ENCODE data around the gene CXCL12.

Gene CXCL12

DNA sequence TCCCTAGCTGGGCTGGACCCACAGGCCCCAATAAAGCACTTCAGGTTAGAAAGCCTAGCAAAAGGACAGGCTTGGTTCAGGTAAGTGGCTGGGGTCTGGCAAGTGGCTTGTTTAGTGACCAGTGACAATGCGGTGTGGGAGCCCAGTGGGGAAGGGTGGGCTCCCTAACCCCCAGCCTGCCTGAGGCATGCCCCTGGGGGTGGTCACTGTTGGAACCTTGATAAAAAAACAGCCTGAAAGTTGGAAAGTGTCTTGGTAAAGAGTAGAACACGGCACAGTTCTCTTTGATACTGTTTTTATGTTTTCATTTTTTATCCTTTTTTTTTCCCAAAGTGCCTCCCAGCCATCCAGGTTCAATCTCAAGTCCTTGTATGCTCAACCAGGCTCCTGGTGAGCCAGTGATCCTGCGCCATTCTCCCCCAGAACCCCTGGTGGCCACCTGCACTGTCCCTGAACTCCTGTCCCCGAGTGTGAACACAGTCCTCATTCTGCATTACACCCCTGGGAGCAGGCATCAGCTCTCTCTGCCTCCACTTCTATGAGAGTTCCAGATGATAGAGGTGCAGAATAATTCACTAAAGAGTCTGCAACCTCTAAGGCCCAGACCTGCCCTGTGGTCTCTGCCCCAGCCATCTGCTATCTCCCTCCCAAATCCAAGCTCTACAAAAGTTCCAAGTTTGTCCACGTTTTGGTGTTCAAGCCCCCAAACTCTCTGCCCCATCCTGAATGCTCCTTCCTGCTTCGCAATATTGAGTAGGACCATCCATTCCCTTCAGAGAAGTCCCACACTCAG is 15.0 kb upstream of the CXCL12 start:
- no peak for DNase-seq (ENCODE audit: low read depth)

DNA sequence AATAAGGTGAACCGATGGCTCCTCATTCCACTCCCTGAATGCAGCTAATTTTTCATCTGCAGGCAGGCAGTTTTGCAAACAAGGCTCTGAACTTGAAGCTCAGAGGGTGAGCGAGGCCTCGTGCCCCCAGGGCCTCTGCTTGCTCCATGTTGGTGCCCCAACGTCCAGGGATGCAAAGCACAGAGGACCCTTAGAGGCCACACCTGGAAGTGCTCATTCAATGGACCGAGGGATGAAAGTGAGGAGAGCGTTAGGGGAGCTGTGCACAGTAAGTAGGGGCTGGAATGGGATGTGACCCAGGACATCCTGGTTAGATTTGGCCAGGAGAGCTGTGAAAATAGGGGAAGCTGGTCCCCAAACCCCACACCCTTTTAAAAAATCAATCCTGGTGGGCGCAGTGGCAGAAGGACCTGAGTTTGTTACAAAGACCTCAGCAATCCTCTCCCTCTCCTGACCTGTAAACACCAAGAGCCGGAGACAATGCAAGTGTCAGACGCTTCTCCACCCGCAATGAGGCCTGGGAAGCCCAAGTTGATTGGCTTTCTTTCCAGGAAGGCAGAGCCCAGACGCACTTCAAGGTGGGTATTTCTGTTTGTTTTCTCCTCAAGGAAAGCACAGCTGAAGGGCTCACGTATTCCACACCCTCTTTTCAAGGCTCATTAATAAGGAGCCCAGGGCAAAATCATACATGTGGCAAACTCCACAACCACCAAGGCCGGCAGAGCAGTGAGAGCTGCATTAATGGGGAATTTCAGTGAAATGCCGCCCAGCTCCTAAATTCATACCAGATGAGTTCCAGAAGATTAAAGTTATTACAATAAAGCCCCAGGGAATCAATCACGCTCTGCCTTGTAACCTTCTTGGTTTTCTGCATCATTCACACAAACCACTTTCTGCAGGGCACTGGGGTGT is 14.1 kb upstream of the CXCL12 start:
- DNase-seq (ENCODE audit: low read depth): no peak

DNA sequence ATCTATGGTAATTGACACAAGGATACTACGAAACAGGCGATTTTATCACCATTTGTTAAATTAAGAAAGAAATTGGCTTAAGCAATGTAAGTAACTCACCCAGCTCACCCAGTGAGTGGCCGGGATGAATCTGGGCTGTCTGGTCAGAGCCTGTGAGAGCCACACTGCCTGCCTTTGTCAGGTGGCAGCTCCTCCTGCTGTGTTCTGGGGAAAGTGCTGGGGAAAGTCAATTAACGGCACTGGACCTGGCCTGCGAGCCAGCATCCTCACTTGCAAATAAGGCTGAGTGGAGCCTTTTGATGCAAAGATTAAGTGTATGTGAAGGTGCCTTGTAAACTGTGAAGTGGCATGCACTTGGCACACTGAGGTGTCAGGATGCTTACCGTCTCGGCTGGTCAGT is 13.4 kb upstream of the CXCL12 start:
- no peak for DNase-seq (ENCODE audit: low read depth)

DNA sequence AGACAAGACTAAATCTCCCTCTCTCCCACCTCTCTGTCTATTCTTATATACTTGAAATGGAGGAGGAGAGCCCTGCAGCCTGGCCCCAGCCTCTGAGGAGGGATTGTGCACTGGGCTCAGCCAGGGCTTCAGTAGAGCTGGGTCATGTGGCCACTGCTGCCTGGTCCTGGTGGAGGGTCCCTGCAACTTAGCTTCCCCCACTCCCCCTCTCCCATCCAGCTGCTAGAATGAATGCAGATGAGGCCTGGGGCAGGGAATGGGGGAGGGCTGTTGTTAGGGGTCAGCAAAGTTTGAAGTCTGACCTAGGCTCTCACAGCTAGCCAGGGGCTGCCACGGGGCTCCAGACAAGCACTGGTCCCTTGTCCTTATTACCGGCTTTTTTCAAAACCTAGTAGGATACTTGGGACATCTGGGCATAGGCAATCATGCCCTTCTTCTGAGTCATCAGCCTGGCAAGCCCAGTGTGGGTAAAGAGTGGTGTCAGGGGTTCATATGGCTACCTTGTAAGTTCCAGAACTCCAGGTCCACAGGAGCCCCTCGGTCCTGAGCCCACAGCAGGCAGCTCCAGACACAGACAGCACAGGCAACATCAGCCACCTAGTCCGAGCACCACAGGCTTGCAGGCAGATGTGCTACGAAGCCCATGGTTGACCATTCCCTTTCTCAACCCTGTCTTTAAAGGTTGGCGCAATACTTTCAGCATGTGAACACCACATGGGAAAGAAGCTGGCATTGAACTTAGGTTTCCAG is 12.8 kb upstream of the CXCL12 start:
- DNase-seq (ENCODE audit: low read depth): no peak

DNA sequence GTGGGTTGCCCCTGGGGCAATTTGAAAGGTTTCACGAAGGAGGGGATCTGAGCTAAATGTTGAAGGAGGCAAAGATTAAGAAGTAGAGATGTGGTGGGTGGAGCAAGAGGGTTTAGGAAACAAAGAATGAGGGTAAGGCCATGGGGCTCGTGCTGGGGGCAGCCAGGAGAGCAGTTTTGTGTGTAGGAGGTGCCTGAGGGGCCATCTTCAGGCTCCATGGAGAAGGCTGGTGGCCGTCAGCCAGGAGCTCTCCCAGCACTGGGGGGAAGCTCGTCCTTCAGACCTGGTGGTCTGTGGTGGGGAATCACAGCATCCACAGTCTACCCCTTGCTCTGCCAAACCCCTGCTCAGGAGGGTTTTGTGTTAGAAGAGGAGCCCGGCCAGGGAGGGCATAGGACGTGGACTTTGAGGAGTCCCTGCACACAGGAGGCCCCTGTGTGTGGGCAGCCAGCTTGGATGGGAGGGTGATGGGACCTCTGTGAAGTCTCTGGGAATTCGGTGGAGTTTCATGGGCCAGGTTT is 11.8 kb upstream of the CXCL12 start:
- DNase-seq (ENCODE audit: low read depth): no peak

DNA sequence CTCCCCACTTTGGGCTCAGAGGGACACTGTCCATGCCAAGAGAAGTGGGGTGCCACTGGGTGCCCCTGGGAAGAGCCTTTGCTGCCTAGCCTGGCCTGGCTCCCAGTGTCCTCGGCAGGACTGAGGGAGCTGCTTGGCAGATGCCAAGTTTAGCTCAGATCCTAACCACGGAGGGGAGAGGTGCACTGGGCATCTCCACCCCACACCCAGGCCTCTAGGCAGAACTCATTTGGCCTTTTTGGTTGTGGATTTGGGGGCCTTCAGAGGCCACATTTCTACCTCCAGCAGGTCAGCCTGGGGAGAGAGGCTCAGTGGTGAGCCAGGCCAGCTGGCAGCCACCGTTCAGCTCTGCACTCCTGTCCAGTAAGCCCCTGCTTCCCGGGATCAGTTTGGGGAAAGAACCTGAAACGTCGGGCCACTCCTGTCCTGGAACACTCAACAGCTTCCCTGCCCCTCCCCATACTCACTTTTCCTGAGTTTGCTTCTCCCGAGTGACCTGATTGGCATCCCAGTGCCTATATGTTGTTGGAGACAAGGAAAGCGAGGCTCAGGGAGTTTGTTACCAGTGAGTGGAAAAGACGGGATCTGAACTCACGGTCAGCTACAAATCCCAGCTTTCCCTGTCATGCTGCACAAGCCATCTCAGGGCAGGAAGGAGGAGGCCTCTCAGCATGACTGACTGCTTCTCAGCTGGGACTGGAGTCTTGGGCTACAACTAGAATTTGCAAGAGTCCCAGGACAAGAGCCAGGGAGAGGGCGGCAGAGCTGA is 11.2 kb upstream of the CXCL12 start:
- DNase-seq (ENCODE audit: low read depth): no peak

DNA sequence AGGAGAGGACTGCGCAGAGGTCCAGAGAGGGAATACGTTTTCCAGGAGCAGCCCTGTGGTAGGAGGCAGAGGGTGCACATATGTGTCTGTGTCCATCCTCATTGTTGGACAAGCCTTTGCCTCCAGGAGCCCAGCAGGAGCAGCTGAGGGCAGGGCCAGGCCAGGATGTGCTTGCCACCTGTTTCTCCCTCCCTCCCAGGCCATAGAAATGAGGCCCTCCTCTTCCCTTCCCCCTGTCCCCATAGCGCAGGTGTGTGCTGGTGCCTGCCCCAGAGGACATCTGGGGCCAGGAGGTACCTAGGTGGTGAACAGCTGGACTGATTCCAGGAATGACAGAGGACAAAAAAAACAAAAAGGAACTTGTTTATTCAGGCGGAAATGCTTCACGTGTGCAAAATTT is 10.5 kb upstream of the CXCL12 start:
- DNase-seq (ENCODE audit: low read depth): no peak

DNA sequence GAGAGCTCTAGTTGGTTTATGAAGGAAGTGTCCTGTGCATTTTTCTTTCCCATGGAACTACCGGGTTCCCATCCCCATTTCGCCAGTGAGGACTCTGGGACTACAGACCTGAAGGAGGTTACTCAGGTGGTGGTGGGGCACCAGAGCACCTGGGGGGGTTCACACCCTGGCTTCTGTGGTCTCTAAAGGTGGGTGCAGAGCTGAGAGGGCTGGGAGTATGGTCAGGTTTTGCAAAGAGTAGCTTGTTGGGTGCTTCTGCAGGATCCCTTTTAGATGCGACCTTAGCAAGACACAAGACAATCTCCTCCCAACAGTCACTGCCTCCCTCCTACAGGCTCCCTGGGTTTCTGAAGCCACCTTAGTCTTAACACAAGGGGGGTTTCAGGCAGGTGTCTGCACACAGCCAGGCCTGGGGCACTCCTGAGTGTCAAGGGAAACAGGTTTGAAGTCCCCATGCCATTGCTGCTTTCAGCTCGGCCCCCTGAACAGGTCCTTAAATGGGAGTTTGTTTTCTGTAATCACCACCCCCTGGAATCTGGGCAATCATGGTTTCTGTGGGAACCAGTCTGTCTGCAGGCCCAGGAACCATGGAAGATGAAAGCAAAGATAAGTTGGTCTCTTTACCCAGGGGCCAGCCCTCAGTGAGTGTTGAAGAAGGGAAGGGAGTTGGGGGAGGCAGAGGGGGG is 9.9 kb upstream of the CXCL12 start:
- DNase-seq (ENCODE audit: low read depth): no peak

DNA sequence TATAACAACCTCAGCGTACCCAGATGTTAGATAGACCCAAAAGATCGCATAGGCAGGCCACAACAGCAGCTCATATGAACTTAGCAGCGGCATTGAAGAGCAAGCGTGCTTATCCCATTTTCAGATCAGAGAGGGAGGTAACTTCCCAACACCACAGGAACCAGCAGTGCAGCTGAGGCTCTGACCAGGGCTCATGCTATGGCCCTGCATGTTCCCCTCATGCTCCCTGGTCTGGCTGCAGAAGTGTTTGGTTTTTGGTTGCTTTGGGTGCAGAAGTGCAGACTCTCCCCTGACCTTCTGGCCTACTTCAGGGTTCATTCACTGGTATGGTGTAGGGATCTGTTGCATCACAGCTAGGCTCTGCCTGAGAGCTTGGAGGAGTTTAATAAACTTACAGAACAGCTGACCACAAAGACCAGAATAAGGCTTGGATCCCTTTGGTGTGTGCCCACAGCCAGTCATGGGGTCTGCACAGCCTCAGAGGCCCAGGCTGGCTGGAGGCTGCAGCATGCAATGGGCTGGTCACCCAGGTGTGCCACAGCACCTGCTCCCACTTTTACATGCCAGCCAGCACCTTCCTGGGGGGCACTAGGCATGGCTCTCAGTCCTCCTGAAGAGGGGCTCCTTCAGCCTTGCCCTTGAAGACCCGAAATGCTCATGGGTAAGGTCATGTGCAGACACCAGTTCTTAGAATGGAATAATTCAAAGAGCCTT is 9.1 kb upstream of the CXCL12 start:
- no peak for DNase-seq (ENCODE audit: low read depth)

DNA sequence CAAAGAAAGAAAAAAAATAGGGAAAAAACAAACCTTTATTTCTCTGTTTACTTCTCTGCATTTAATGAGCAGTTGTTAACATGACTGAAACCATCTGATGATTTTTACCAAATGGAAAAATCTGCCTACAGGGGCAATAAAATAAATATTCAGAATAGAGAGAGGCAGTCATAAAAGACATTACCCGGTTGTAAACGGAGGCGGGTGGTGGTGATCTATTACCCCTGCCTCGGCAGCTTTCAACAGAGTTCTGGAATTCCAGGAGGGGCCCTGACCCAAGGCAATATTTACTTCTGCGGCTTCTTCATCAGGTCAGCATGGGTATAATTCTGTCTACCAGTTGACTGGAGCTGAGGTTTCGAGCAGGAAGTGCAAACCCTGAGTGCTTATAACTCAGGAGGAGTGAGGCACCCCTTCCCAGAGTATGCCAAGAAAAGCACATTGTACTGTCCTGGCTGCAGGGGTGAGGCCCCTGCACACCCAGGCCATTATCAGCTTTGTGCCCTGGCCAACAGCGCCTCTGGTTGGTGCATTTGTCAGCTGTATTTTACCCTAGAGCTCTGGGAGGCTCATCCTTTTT is 8.2 kb upstream of the CXCL12 start:
- DNase-seq (ENCODE audit: low read depth): no peak

DNA sequence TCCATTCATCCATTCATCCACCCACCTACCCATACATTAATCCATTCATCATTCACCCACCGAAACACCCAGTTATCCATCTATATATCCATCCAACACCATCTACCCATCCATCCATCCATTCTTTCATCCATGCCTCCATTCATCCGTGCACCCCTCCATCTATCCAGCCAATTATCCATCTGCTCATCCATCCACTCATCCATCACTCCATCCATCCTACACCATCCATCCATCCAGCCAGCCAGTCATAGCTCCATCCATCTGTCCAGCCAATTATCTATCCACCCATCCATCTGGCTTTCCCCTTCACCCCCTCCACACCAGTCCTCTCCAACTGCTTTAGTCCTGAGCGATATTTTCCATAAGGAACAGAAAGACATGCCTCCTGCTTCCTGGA is 7.5 kb upstream of the CXCL12 start:
- DNase-seq (ENCODE audit: low read depth): no peak

DNA sequence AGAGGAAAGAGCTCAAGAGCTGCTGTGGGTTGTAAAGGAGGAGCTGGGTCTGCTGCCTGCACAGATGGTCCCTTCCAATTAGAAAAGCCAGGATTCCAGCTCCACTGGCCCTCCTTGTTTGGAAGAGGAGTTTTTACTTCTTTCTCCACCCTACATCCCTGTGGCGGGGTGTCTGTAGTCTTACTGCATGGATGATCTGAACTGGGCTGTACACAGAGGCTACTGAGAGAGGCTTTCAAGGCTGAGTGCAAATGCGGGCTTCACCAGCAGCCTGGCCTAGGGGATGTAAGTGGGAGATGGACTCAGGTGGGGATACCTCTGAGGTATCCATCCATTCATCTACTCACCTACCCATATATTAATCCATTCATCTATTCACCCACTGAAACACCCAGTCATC is 7.1 kb upstream of the CXCL12 start:
- DNase-seq (ENCODE audit: low read depth): no peak

DNA sequence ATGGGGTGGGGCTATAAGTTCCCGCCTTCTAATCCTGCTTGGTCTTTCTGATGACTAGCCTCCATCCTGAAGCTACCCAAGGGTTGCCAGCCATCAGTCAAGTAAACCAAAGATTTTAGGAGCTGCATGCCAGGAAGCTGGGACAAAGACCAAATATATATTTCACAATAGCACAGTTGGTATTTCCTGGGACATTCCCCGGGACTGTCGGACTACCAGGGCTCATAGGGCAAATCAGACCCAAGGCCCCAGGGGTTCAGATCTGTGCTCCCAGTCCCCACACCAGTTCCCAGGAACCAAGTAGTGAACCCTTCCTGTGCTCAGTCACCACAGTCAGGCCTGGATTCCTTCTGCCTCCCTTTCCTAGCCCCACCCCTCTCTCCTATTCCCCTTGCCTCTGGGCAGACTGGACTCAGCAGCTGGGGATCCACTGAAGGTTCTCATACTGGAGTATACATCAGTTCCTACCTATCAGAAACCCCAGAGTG is 5.7 kb upstream of the CXCL12 start:
- DNase-seq (ENCODE audit: low read depth): no peak

DNA sequence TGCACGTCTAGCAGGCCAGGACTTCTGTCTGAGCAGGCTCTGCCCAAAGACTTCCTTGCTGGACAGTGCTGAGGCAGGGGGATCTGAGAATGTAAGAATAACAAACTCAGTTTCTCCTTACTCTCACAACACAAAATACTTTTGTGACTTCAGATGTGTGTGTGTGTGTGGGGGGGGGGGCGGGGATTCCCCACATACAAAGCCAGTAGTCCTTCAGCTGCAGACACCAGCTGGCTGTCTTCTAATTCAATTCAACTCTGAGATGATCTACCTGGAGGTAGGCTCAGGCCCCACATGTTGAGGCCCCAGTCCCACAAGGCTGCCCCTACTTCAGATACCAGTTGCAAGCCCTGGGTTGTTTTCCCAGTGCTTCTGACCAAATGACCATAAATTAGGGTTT is 4.7 kb upstream of the CXCL12 start:
- DNase-seq (ENCODE audit: low read depth): no peak

DNA sequence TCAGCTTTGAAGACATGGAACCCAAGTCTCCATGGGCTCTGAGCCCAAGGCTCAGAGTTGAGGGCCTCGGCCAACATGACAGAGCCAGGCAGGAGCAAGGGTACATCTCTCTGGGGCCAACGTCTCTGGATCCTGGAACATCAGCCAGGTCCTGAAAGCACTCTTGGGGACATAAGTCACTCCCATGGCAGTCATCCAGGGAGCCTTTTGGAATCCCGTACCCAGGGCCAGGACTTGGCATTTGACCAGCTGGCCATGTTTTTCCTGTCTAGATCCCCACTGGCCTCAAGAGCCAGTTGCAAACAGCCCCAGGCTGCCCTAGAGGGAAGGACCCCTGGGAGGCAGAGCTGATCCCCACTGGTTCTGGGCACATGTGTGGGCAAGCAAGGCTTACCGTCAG is 4.3 kb upstream of the CXCL12 start:
- DNase-seq (ENCODE audit: low read depth): no peak

DNA sequence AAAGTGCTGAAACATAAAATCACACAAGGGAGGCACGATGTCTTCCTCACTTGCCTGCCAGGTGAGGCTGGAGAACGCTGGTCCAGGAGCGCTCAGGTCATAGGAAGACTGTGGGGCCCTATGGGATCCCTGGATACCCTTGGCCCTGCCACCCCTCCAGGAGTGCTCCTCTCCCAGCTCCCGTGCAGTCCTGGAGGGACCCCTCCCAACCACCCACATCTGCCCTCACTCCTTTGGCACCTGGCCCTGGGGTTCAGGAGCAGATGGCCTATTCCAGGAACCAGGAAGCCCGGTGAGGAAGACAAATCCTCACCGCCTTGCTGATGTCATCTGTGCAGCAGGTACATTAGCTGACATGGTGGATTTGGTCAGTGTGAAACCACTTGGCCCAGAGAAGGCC is 3.7 kb upstream of the CXCL12 start:
- DNase-seq (ENCODE audit: low read depth): no peak

DNA sequence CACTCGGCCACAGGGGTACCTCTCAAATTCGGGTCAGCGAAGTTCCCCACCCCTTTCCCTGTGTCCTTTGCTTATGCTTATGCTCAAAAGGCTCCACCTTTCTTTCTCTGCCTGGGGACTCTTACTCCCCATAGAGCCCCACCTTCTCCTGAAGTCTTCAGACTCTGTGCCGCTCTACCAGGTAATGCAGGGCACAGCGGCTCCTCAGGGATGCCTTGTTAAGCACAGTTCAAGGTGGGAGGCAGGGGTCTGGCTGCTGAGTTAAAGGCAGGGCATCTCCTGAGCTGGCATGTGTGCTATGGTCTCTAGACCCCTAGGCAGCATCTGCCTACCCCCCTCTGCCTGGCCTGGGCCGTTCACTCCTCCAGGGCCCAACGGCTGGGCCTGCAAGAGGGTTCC is 3.0 kb upstream of the CXCL12 start:
- no peak for DNase-seq (ENCODE audit: low read depth)

DNA sequence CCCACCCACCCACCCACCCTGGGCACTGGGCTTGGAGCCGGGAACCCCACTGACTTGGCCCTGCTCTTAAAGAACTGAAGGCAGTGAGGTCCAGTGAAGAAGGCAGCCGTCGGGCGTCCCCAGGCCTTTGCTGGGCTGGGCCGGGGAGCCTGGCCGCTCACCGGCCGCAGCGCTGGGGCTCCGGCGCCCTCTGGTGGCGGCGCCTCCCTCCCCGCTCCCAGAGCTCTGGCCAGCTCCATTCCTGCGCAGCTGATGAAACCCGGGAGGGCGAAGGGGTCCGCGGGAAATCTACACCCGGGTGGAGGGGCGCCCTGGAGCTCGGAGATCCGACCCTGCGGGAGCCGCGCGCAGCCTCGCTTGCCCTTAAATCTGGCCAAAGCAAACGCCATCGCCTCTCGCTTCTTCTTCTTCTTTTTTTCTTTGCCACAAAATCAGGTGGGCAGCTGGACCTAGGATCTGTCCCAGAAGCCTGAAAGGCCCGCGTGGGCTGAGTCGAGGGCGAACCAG is 1.7 kb upstream of the CXCL12 start:
- DNase-seq (ENCODE audit: low read depth): no peak

DNA sequence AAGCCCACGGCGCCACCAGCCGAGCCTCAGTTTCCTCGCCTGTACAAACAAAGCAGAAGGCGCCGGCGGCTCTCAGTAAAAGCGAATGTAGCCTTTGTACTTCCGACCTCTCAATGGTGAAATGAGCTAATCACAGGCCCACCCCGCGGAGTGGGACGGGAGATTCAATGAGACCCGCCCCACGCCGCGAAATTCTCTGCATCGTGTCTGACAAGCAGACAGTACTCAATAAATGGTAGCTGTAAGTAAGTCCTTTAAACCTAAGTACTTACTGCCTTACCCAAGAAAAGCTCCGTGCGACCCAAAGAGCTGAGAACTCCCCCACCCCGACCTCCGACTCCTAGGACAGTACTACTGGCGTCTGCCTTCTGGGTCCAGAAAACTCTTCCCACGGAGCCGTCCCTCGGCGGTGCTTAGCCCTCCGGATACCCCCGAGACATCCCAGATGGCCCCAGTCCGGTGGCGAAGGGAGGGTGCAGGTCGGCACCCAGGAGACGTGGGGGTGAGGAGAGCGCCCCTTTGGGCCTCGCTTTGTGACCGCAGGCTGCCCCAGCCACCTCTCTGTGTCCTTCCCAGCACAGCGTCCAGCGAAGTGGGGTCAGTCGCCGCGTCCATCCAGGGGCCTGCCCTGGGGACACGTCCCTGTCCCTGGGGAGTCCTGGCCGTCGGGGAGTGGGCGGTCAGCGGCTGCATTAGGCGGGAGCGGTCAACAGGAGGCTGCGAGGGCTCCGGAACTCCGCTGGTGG is 972 bp upstream of the CXCL12 start:
- no peak for DNase-seq (ENCODE audit: low read depth)
